ENCODE results near the gene KLF11. TPM values are rescaled to one million over a fixed set of nuclear protein-coding genes. Genes with fewer than 3 reads are reported as not detected.

KLF11 gene
- total and polyA plus RNA-seq, 3 experiments from 2014 or later = 5.8 to 7.5 (median 6.6) TPM

GRCh38 chr2:10001586-10001985, 41.8 kb upstream of the KLF11 start:
- no peaks in the 10 kb centered on the region for H3K36me3 Mint-ChIP-seq
- CTCF ChIA-PET = interaction anchor here (3.7 kb wide), 1 partner anchor 17 kb away, joined by 14 read pairs; no protein-coding TSS in a partner anchor
- H3K36me3 ChIP-seq (ENCODE audit: insufficient read depth, low read length) = no peaks in the 10 kb centered on the region

GRCh38 chr2:10002109-10002508, 41.2 kb upstream of the KLF11 start:
- Mint-ChIP-seq H3K4me3 (no peak overlapping the region), H3K27me3 (peaks cover 5 to 17% of the 10 kb centered on the region in 2 donors), H3K36me3 (no peaks in the 10 kb centered on the region), H3K4me1 (no peaks in the 10 kb centered on the region), H3K9me3 (no peaks in the 10 kb centered on the region), H3K27ac (no peak overlapping the region)
- no peak overlapping the region for H3K4me3 ChIP-seq (ENCODE audit: low read length)
- ChIA-PET CTCF (interaction anchor here (3.7 kb wide), 1 partner anchor 17 kb away, joined by 14 read pairs; no protein-coding TSS in a partner anchor), POLR2A (no interaction called here)
- H3K27ac ChIP-seq (ENCODE audit: low read depth, low read length) = no peak overlapping the region
- no peaks in the 10 kb centered on the region for H3K9me3 ChIP-seq (ENCODE audit: low read length)
- no peaks in the 10 kb centered on the region for H3K4me1 ChIP-seq (ENCODE audit: insufficient read depth, low read length)
- no peaks in the 10 kb centered on the region for H3K27me3 ChIP-seq (ENCODE audit: insufficient read depth, low read length, poor library complexity, severe bottlenecking)
- no peak for DNase-seq
- no peaks in the 10 kb centered on the region for H3K36me3 ChIP-seq (ENCODE audit: insufficient read depth, low read length)

More at GRCh38 chr2:10001586-10001985, 41.8 kb upstream of the KLF11 start:
- no peak overlapping the region for H3K4me3 Mint-ChIP-seq
- Histone ChIP-seq H3K27me3 (ENCODE audit: insufficient read depth, low read length, poor library complexity, severe bottlenecking) (no peaks in the 10 kb centered on the region), H3K4me1 (ENCODE audit: insufficient read depth, low read length) (no peaks in the 10 kb centered on the region), H3K27ac (ENCODE audit: low read depth, low read length) (no peak overlapping the region), H3K4me3 (ENCODE audit: low read length) (no peak overlapping the region), H3K9me3 (ENCODE audit: low read length) (no peaks in the 10 kb centered on the region)
- no peak for DNase-seq
- no peaks in the 10 kb centered on the region for H3K4me1 Mint-ChIP-seq
- no peak overlapping the region for H3K27ac Mint-ChIP-seq
- peaks cover 2 to 12% of the 10 kb centered on the region in 2 donors for H3K27me3 Mint-ChIP-seq
- no peaks in the 10 kb centered on the region for H3K9me3 Mint-ChIP-seq
- POLR2A ChIA-PET = no interaction called here

DNA sequence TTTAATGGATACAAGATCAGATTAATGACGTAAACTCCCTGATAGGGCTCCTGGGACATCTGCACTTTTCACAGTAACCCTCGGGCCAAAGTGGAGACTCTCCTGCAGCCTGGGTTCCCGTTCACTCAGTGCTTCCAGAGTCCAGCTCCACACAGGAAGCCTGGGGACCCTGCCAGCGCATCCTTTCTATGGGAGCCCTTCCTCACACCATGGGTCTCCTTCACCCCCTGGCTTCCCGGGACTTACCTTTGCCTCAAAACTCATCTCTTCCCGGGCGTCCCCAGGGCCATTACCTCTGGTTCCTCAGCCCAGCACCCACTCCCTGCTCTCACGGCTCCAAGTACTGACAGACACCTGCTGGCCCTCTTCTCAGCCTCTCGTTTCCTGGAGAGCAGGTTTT, 40.7 kb upstream of the KLF11 start:
- Mint-ChIP-seq H3K27ac (no peak overlapping the region), H3K4me1 (no peaks in the 10 kb centered on the region), H3K9me3 (no peaks in the 10 kb centered on the region), H3K4me3 (no peak overlapping the region), H3K27me3 (peaks cover 5 to 22% of the 10 kb centered on the region in 2 donors), H3K36me3 (no peaks in the 10 kb centered on the region)
- no peaks in the 10 kb centered on the region for H3K36me3 ChIP-seq (ENCODE audit: insufficient read depth, low read length)
- H3K4me3 ChIP-seq (ENCODE audit: low read length) = no peak overlapping the region
- ChIA-PET POLR2A (no interaction called here), CTCF (interaction anchor here (3.7 kb wide), 1 partner anchor 18 kb away, joined by 14 read pairs; no protein-coding TSS in a partner anchor)
- no peak for DNase-seq
- H3K9me3 ChIP-seq (ENCODE audit: low read length) = no peaks in the 10 kb centered on the region
- H3K27me3 ChIP-seq (ENCODE audit: insufficient read depth, low read length, poor library complexity, severe bottlenecking) = no peaks in the 10 kb centered on the region
- H3K27ac ChIP-seq (ENCODE audit: low read depth, low read length) = no peak overlapping the region
- no peaks in the 10 kb centered on the region for H3K4me1 ChIP-seq (ENCODE audit: insufficient read depth, low read length)

- Histone ChIP-seq H3K4me3 (ENCODE audit: low read length) (no peak overlapping the region), H3K9me3 (ENCODE audit: low read length) (no peaks in the 10 kb centered on the region), H3K27me3 (ENCODE audit: insufficient read depth, low read length, poor library complexity, severe bottlenecking) (no peaks in the 10 kb centered on the region), H3K36me3 (ENCODE audit: insufficient read depth, low read length) (no peaks in the 10 kb centered on the region), H3K27ac (ENCODE audit: low read depth, low read length) (no peak overlapping the region), H3K4me1 (ENCODE audit: insufficient read depth, low read length) (no peaks in the 10 kb centered on the region)
- DNase-seq = no peak
- Mint-ChIP-seq H3K9me3 (no peaks in the 10 kb centered on the region), H3K4me1 (no peaks in the 10 kb centered on the region), H3K27ac (no peak overlapping the region), H3K36me3 (no peaks in the 10 kb centered on the region), H3K4me3 (no peak overlapping the region), H3K27me3 (peaks cover 9 to 30% of the 10 kb centered on the region in 2 donors)
- CTCF ChIA-PET = no interaction called here
- POLR2A ChIA-PET = no interaction called here
Observed at GRCh38 chr2:10003206-10004125, 39.9 kb upstream of the KLF11 start.

DNA sequence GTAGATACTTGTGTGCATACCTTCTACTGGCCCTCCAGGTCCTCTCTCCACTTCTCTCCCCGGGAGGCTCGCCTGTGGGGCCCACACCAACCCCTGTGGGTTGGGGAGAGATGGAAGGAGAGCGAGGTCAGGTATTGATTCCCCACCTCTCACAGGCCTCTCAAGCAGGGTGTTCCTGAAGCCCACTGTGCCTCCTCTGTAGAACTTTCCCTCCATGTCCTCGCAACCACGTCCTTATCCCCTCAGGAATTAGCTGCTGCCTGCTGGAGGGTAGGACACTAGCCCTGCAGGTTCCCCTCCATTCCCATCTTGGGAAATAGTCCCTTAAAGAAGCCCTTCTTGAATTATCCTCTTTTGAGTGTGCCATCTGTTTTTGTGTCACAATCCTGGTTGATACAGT, 38.9 kb upstream of the KLF11 start:
- Mint-ChIP-seq H3K27ac (no peak overlapping the region), H3K4me1 (no peaks in the 10 kb centered on the region), H3K4me3 (no peak overlapping the region), H3K9me3 (no peaks in the 10 kb centered on the region), H3K27me3 (peaks cover 9 to 40% of the 10 kb centered on the region in 2 donors), H3K36me3 (no peaks in the 10 kb centered on the region)
- H3K4me1 ChIP-seq (ENCODE audit: insufficient read depth, low read length) = no peaks in the 10 kb centered on the region
- no peaks in the 10 kb centered on the region for H3K27me3 ChIP-seq (ENCODE audit: insufficient read depth, low read length, poor library complexity, severe bottlenecking)
- no peak overlapping the region for H3K4me3 ChIP-seq (ENCODE audit: low read length)
- no peak for DNase-seq
- ChIA-PET POLR2A (no interaction called here), CTCF (interaction anchor here (0.7 to 2.3 kb wide), 2 partner anchors 20 to 44 kb away, joined by 4 to 9 read pairs; no protein-coding TSS in a partner anchor)
- H3K36me3 ChIP-seq (ENCODE audit: insufficient read depth, low read length) = no peaks in the 10 kb centered on the region
- no peak overlapping the region for H3K27ac ChIP-seq (ENCODE audit: low read depth, low read length)
- H3K9me3 ChIP-seq (ENCODE audit: low read length) = no peaks in the 10 kb centered on the region

- no peaks in the 10 kb centered on the region for H3K36me3 Mint-ChIP-seq
- H3K9me3 Mint-ChIP-seq = no peaks in the 10 kb centered on the region
- H3K4me1 ChIP-seq (ENCODE audit: insufficient read depth, low read length) = no peaks in the 10 kb centered on the region
- POLR2A ChIA-PET = no interaction called here
- CTCF ChIA-PET = interaction anchor here (0.7 to 2.3 kb wide), 2 partner anchors 20 to 44 kb away, joined by 4 to 9 read pairs; no protein-coding TSS in a partner anchor
- no peak overlapping the region for H3K27ac ChIP-seq (ENCODE audit: low read depth, low read length)
- H3K9me3 ChIP-seq (ENCODE audit: low read length) = no peaks in the 10 kb centered on the region
- peaks cover 9 to 40% of the 10 kb centered on the region in 2 donors for H3K27me3 Mint-ChIP-seq
- no peaks in the 10 kb centered on the region for H3K36me3 ChIP-seq (ENCODE audit: insufficient read depth, low read length)
- H3K4me3 ChIP-seq (ENCODE audit: low read length) = no peak overlapping the region
- H3K4me3 Mint-ChIP-seq = no peak overlapping the region
- H3K4me1 Mint-ChIP-seq = no peaks in the 10 kb centered on the region
- no peak overlapping the region for H3K27ac Mint-ChIP-seq
- H3K27me3 ChIP-seq (ENCODE audit: insufficient read depth, low read length, poor library complexity, severe bottlenecking) = no peaks in the 10 kb centered on the region
- no peak for DNase-seq
Observed at GRCh38 chr2:10004836-10005235, 38.5 kb upstream of the KLF11 start.

- POLR2A ChIA-PET = no interaction called here
Observed at GRCh38 chr2:10005461-10006235, 37.7 kb upstream of the KLF11 start.

More at GRCh38 chr2:10005461-10006235, 37.7 kb upstream of the KLF11 start:
- CTCF ChIA-PET = interaction anchor here (2.3 kb wide), 1 partner anchor 21 kb away, joined by 9 read pairs; no protein-coding TSS in a partner anchor
- H3K4me1 ChIP-seq (ENCODE audit: insufficient read depth, low read length) = no peaks in the 10 kb centered on the region
- H3K9me3 Mint-ChIP-seq = no peaks in the 10 kb centered on the region
- no peaks in the 10 kb centered on the region for H3K9me3 ChIP-seq (ENCODE audit: low read length)
- no peaks in the 10 kb centered on the region for H3K27me3 ChIP-seq (ENCODE audit: insufficient read depth, low read length, poor library complexity, severe bottlenecking)
- DNase-seq = no peak
- no peaks in the 10 kb centered on the region for H3K36me3 ChIP-seq (ENCODE audit: insufficient read depth, low read length)
- H3K4me3 Mint-ChIP-seq = no peak overlapping the region
- H3K36me3 Mint-ChIP-seq = no peaks in the 10 kb centered on the region
- no peak overlapping the region for H3K27ac Mint-ChIP-seq
- H3K4me3 ChIP-seq (ENCODE audit: low read length) = no peak overlapping the region
- no peaks in the 10 kb centered on the region for H3K4me1 Mint-ChIP-seq
- peaks cover 9 to 40% of the 10 kb centered on the region in 2 donors for H3K27me3 Mint-ChIP-seq
- no peak overlapping the region for H3K27ac ChIP-seq (ENCODE audit: low read depth, low read length)
